Stomach smooth muscle (tissue), 2 donors: ENCODE measurements around the gene PRG3.
A peak's percentile ranks its signal among the peaks of the same experiment; 100 is the strongest.
"Not testable (repeated sequence)": the region's sequence is repeated elsewhere in the genome, so short reads cannot be mapped to it uniquely, and the experiment has no call there.

ENCODE experiments used
- H3K27ac ChIP-seq: one replicate; pipeline ENCODE4 v1.7.0; 2013; ENCODE audit warnings: mild to moderate bottlenecking, low read length, inconsistent platforms
- H3K27me3 ChIP-seq, 2 donors: one replicate each; pipeline ENCODE4 v1.7.0; 2013; ENCODE audit warnings: low read length in 2 of 2; ENCODE audit not compliant: insufficient read depth in 2 of 2, control insufficient read depth in 1 of 2
- H3K36me3 ChIP-seq, 2 donors: one replicate each; pipeline ENCODE4 v1.7.0; 2013; ENCODE audit warnings: low read length in 2 of 2; ENCODE audit not compliant: control insufficient read depth in 2 of 2, insufficient read depth in 2 of 2
- H3K4me1 ChIP-seq: one replicate; pipeline ENCODE4 v1.7.0; 2013; ENCODE audit warnings: low read length; ENCODE audit not compliant: control insufficient read depth, insufficient read depth
- H3K4me3 ChIP-seq, 2 donors: one replicate each; pipeline ENCODE4 v1.7.0; 2013; ENCODE audit warnings: low read length in 2 of 2
- H3K9ac ChIP-seq, 2 donors: one replicate each; pipeline ENCODE4 v1.7.0; 2013; ENCODE audit warnings: low read length in 2 of 2, mild to moderate bottlenecking in 1 of 2
- H3K9me3 ChIP-seq, 2 donors: one replicate each; pipeline ENCODE4 v1.7.0; 2013; ENCODE audit warnings: low read length in 2 of 2; ENCODE audit not compliant: control insufficient read depth in 2 of 2
- donor health status: healthy.
- donor health status: Pancreatic carcinoma.

PRG3 gene

DNA sequence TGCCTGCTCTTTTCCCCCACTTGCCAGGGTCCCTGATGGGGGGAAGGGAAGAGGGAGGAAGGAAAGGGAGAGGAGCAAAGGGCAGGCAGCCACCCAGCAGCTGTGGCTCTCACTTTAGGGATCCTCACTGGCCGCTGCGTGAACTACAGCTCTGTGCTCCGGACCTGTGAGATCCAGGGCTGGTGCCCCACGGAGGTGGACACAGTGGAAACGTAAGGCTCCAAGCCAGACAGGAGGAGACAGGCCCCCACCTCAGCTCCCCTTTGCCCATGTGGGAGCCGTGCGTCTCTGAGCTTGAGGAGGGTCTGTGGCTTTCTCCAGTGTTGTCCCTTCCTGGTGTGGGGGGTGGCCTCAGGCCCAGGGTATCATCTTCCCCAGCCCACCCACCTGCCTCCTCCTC is 32.9 kb downstream of the PRG3 start:
- no peak overlapping the region for H3K27ac ChIP-seq
- H3K9me3 ChIP-seq, result no peaks in the 10 kb centered on the region
- no peaks in the 10 kb centered on the region for H3K36me3 ChIP-seq
- H3K4me3 ChIP-seq, result no peak overlapping the region
- H3K9ac ChIP-seq, result no peak overlapping the region
- peaks cover 5% of the 10 kb centered on the region for H3K4me1 ChIP-seq
- H3K27me3 ChIP-seq, result no peaks in the 10 kb centered on the region

DNA sequence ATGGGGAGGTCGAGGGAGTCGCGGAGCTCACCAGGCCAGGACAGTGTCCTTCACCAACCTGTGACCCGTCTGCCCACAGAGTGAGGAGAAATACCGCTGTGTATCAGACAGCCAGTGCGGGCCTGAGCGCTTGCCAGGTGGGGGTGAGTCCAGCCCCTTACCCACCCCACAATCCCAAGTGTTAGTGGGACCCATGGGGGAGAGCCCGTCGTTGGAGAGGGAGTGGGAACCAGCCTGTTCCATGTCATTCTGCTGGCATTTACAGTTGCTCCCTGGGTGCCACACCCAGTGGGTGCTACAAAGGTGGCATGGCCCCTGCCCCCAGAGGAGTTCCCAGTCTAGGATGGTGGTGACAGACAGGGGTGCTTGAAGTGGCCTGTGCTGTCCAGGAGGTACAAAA is 33.6 kb downstream of the PRG3 start:
- Histone ChIP-seq H3K4me3 (no peak overlapping the region), H3K36me3 (no peaks in the 10 kb centered on the region), H3K9me3 (no peaks in the 10 kb centered on the region), H3K27ac (no peak overlapping the region), H3K27me3 (no peaks in the 10 kb centered on the region), H3K9ac (no peak overlapping the region), H3K4me1 (peaks cover 5% of the 10 kb centered on the region)

DNA sequence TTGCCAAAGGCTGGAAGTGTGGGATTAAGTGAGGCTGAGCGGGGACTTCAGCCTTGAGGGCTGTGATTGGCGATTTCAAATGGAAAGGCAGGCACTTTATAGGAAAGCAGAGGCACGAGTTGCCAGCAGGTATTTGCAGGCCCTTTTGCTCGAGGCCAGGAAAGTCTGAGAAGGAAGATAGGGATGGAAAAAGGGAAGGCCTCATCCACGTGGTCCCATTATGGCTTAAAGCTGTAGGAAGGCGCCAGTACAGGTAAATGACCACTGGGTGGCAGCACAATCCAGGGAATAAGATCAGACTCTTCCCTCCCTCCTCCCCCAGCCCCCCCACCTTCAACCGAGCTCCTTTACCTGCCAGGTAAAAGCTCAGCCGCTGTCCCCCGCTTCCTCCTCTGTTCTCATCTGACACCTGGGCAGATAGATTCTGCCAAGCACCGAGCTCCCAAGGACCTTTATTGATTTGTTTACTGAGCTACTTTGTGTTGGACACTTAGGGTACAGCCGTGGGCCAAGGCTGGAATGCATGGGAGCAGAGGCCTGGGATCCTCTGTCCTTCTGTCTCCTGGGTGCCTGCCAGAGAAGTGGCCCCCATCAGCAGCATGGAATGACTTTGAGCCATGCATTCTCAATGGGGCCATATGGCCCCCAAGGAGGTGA is 35.3 kb downstream of the PRG3 start:
- Histone ChIP-seq H3K9ac (no peak overlapping the region), H3K9me3 (no peaks in the 10 kb centered on the region), H3K27me3 (no peaks in the 10 kb centered on the region), H3K4me1 (peaks cover 5% of the 10 kb centered on the region), H3K4me3 (no peak overlapping the region), H3K27ac (no peak overlapping the region), H3K36me3 (no peaks in the 10 kb centered on the region)

DNA sequence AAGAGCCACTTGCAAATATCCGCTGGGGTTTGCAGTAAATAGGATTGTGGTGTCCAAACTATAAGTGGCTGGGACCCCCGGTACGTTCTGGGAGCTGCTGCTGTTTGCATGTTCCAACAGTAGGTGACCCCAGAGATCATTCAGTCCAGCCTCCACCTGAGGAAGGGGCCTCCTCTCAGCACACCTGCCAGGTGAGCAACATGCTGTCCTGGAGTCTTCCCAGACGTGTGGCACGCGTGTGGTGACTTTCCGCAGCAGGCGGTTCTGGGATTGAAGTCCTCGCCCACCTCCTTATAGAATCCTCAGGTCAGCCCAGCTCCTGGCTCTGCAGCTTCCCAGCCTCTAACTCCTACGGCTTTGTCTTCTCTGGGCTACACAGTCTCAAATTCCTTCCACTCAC is 36.1 kb downstream of the PRG3 start:
- no peak overlapping the region for H3K27ac ChIP-seq
- H3K36me3 ChIP-seq, result no peaks in the 10 kb centered on the region
- peaks cover 4% of the 10 kb centered on the region for H3K4me1 ChIP-seq
- H3K9me3 ChIP-seq, result no peaks in the 10 kb centered on the region
- H3K4me3 ChIP-seq, result no peak overlapping the region
- no peak overlapping the region for H3K9ac ChIP-seq
- peaks cover 0 to under 1% of the 10 kb centered on the region in 2 donors for H3K27me3 ChIP-seq

DNA sequence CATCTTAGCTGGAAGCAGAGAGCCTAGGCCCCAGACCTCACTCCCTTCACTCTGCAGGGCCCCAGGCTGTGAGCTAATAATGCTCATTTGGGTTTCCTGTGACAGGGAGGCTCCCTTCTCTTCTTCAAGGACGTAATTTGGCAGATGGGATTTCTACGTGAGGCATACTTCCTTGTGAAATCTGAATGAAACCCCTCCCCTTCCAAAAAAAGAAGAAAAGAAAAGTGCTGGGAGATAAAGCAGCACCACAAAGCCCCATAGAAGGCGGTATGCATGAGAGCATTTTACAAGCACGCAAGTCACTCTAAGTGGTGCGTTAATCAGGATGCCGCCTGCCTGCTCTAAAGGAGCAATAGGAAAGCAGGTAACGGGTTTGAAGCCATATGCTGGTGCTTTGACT is 37.1 kb downstream of the PRG3 start:
- no peak overlapping the region for H3K9ac ChIP-seq
- no peaks in the 10 kb centered on the region for H3K9me3 ChIP-seq
- no peaks in the 10 kb centered on the region for H3K4me1 ChIP-seq
- H3K4me3 ChIP-seq, result no peak overlapping the region
- no peak overlapping the region for H3K27ac ChIP-seq
- no peaks in the 10 kb centered on the region for H3K36me3 ChIP-seq
- peaks cover 0 to 2% of the 10 kb centered on the region in 2 donors for H3K27me3 ChIP-seq

DNA sequence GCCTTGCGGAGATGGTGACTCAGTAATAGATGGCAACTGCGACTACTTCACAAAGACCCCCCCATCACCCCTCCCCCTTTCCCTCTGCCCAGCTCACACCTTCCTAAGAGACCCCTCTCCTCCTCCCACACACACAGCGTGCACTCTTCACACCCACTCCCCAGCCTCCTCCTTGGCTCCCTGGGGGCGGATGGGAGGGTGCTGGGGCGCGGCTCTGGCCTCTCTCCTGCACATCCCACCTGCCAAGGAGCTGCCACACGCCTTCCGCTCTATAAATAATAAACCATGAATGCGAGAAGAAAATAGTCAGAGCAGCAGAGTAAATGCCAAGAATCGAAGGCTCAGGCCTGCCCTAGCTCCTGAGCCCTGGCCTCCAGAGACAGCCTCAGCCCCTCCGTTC is 38.2 kb downstream of the PRG3 start:
- peaks cover 0 to 2% of the 10 kb centered on the region in 2 donors for H3K27me3 ChIP-seq
- H3K4me1 ChIP-seq, result no peaks in the 10 kb centered on the region
- H3K9ac ChIP-seq, result no peak overlapping the region
- H3K9me3 ChIP-seq, result no peaks in the 10 kb centered on the region
- no peak overlapping the region for H3K27ac ChIP-seq
- H3K4me3 ChIP-seq, result no peak overlapping the region
- no peaks in the 10 kb centered on the region for H3K36me3 ChIP-seq

DNA sequence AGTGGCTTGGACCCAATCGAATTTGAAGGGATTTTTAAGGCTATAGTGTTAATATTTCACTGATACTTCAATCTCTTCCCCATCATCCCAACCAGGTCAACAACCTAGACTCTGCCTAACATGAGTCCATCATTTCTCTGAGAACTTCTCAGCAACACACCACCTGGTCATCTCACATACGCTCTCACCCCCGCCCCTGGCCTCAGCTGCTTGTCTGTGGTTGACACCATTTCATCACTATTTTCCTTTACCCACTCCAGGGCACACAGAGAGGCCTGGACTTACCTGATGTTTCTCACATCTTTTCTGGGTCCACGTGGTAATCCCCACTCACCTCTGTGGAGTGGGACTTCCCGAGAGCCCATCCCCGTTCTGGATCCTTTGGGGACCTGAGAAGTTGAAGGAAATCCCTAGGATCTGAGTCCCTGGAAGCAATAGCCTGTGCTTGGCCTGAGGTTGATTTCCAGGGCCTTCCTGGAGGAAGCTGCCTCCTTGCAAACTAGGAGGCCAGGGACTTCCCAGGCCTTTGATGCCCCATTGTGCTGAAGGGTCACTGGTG is 39.6 kb downstream of the PRG3 start:
- H3K9ac ChIP-seq, result no peak overlapping the region
- no peak overlapping the region for H3K27ac ChIP-seq
- H3K4me3 ChIP-seq, result no peak overlapping the region
- H3K4me1 ChIP-seq, result peaks cover 1% of the 10 kb centered on the region
- H3K36me3 ChIP-seq, result no peaks in the 10 kb centered on the region
- H3K27me3 ChIP-seq, result peaks cover 0 to 2% of the 10 kb centered on the region in 2 donors
- no peaks in the 10 kb centered on the region for H3K9me3 ChIP-seq

DNA sequence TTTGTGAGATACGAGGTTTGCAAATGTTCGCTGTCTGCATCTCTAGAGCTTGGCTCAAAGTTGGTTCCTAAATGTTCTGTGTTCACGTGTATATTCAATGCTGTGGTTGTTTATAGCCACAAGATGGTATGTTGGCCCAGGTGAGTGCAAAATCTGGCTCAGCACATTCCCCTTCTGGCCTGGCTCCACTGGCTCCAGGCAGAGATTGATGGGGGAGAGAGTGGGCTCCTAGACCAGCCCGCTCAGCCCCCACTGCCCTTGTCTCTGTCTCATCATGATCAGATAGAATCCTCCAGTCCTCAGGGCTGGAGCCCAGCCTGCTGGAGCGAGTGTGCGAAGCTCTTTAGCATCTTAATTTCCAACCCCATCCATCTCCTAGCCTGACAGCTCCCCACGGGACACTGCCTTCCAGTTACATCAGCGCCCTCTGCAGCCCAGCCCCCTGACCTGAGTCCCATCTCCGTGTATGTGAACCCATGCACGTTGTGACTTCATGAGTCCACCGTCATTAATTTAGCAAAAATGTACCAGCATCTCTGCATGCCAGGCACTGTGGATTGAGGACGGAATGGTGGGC is 40.8 kb downstream of the PRG3 start:
- no peak overlapping the region for H3K9ac ChIP-seq
- no peak overlapping the region for H3K27ac ChIP-seq
- no peak overlapping the region for H3K4me3 ChIP-seq

DNA sequence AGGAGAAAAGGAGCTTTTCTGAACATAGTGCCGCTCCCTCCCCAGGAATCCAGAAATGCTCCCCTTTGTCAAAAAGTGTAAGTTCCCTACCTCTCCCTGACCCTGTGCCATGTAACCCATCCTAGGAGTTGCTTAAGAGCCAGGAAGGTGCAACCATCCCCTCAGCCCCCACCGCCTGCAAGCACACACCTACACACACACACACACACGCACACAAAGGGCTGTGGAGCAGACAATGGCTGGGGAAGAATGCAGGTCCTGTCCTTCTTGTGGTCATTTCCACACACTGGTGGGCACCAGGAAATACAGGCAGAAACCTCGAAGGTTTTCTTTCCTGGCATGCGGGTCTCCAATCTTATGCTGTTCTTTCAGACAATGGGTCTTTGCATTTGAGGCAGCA is 41.6 kb downstream of the PRG3 start:
- Histone ChIP-seq H3K27ac (no peak overlapping the region), H3K9ac (no peak overlapping the region), H3K9me3 (no peaks in the 10 kb centered on the region), H3K36me3 (no peaks in the 10 kb centered on the region), H3K27me3 (peaks cover 0 to 2% of the 10 kb centered on the region in 2 donors), H3K4me3 (no peak overlapping the region), H3K4me1 (peaks cover 17% of the 10 kb centered on the region)

More for the DNA sequence above, 40.8 kb downstream of the PRG3 start:
- peaks cover 9% of the 10 kb centered on the region for H3K4me1 ChIP-seq
- H3K27me3 ChIP-seq, result peaks cover 0 to 2% of the 10 kb centered on the region in 2 donors
- no peaks in the 10 kb centered on the region for H3K9me3 ChIP-seq
- no peaks in the 10 kb centered on the region for H3K36me3 ChIP-seq

DNA sequence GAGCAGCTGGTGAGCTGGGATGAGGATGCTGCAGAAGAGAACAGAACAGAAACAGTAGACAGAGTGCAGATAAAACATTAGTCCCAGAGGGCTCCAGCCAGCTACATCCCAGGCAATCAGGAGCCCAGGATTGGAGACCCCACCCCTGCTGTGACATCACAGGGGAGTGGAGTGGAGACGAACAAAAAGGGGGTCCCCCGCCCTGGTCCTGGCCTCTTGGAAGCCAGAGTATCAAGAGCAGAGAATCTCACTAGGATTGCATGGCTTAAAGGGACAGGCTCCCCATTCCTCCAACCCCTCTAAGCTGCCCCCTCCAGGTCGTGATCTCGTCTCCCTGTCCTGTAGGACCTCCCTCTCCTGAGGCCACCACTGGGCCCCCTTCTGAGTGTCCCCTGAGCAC is 42.8 kb downstream of the PRG3 start, which contains the start of gene P2RX3:
Gene P2RX3, plus strand, starts transcription at position 211 of the 400 bp plus-strand sequence. CDS start 199 bp downstream, outside the sequence.
- Histone ChIP-seq H3K36me3 (peaks cover 0 to 4% of the 10 kb centered on the region in 2 donors), H3K4me1 (peaks cover 19% of the 10 kb centered on the region), H3K27me3 (peaks cover 0 to 2% of the 10 kb centered on the region in 2 donors), H3K9ac (no peak within 1 kb of the TSS), H3K27ac (no peak within 1 kb of the TSS), H3K4me3 (no peak within 1 kb of the TSS), H3K9me3 (no peaks in the 10 kb centered on the region)

DNA sequence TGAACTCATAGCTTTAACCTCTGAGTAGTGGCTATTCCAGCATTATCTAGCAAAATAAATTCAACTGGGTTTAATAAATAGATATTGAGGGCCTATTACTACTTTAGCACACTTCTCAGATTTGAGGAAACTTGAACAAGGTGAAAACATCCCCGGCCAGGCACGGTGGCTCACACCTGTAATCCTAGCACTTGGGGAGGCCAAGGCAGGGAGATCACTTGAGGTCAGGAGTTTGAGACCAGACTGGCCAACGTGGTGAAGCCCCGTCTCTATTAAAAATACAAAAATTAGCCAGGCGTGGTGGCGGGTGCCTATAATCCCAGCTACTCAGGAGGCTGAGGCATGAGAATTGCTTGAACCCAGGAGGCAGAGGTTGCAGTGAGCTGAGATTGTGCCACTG is 44.1 kb downstream of the PRG3 start:
- Histone ChIP-seq H3K36me3 (peaks cover 12 to 16% of the 10 kb centered on the region in 2 donors), H3K4me1 (peaks cover 19% of the 10 kb centered on the region), H3K4me3 (peak overlapping the region in 1 of 2 donors; percentile 81)
- not testable (repeated sequence) for H3K9me3 ChIP-seq, H3K27me3 ChIP-seq, H3K27ac ChIP-seq, H3K9ac ChIP-seq
